H1 (cell line): Measurements from ENCODE around the gene CDYL2. TPM values are rescaled to one million over a fixed set of nuclear protein-coding genes. Genes with fewer than 3 reads are reported as not detected.

Source experiments
- ASH2L ChIP-seq: fragments of 200-600, 300-600 bp; sonication (generic); IDR thresholded peaks from one replicate; pipeline ENCODE4 v1.7.1; 2017; ENCODE audit warnings: low read length
- BCL11A ChIP-seq, 2 experiments: IDR thresholded peaks; one replicate each; pipeline ENCODE4 v1.6.1; 2011; ENCODE audit warnings: low read depth in 2 of 2, low read length in 2 of 2, mild to moderate bottlenecking in 2 of 2
- CBX5 ChIP-seq: fragments of 300-800, 300-1000 bp; sonication (generic); IDR thresholded peaks from 2 replicates; pipeline ENCODE4 v1.7.1; 2016; ENCODE audit warnings: antibody characterized with exemption, low read length, low read depth
- CHD7 ChIP-seq: fragments of 300-600 bp; sonication (generic); IDR thresholded peaks from 2 replicates; pipeline ENCODE4 v1.7.1; 2012; ENCODE audit warnings: low read length, moderate library complexity, mild to moderate bottlenecking, inconsistent platforms; ENCODE audit not compliant: insufficient replicate concordance
- CTBP2 ChIP-seq: IDR thresholded peaks from 2 replicates; pipeline ENCODE4 v1.7.0; 2011; ENCODE audit warnings: borderline replicate concordance, mild to moderate bottlenecking, moderate library complexity, mixed read lengths, low read length; ENCODE audit not compliant: insufficient read depth, insufficient read length
- EZH2 ChIP-seq: fragments of 200-600 bp; sonication (generic); IDR thresholded peaks from 2 replicates; pipeline ENCODE4 v1.7.1; 2012; ENCODE audit warnings: low read depth, mild to moderate bottlenecking, moderate library complexity, low read length, inconsistent platforms; ENCODE audit not compliant: severe bottlenecking
- NRF1 ChIP-seq: IDR thresholded peaks from 2 replicates; pipeline ENCODE4 v1.6.1; 2011; ENCODE audit warnings: mild to moderate bottlenecking, low read depth, low read length, improper control_type of control experiment
- PHF8 ChIP-seq: fragments of 200-600 bp; sonication (generic); conservative IDR thresholded peaks from 2 replicates; pipeline ENCODE4 v1.7.1; 2012; ENCODE audit warnings: low read depth, mild to moderate bottlenecking, inconsistent platforms, low read length, moderate library complexity
- POLR2AphosphoS5 ChIP-seq: IDR thresholded peaks from 2 replicates; pipeline ENCODE4 v1.6.1; 2011; ENCODE audit warnings: low read depth, low read length
- RAD21 ChIP-seq, 2 experiments: IDR thresholded peaks in 1 of 2; conservative IDR thresholded peaks in 1 of 2; 2 replicates each; pipeline ENCODE4 v1.6.1; 2011; ENCODE audit warnings: low read depth in 2 of 2, low read length in 2 of 2, improper control_type of control experiment in 1 of 2, inconsistent platforms in 1 of 2, mild to moderate bottlenecking in 1 of 2, moderate library complexity in 1 of 2
- SIN3A ChIP-seq, 2 experiments: IDR thresholded peaks in 1 of 2; conservative IDR thresholded peaks in 1 of 2; 2 replicates each; pipeline ENCODE4 v1.6.1; 2011 to 2012; ENCODE audit warnings: low read length in 2 of 2, improper control_type of control experiment in 1 of 2, low read depth in 1 of 2, mild to moderate bottlenecking in 1 of 2
- polyA plus RNA-seq, 7 experiments: library from polyadenylated mRNA; depleted of rRNA in 3 of 7; stranded (reverse) in 5 of 7; unstranded in 2 of 7; fragments of >200 nt in 5 of 7; fragments of 200-250 nt in 2 of 7; gene quantifications; 1 replicate in 5 of 7; 2 replicates in 1 of 7; 4 replicates in 1 of 7; pipeline versions ENCODE4 v1.2.1 to v1.2.3, GENCODE V29; 2011 to 2013; ENCODE audit warnings: missing spikeins in 2 of 7, mixed read lengths in 2 of 7
- total RNA-seq: library from RNA; stranded (reverse); fragmentation: NEBNext Ultra II Directional; extraction: Animal tissue kit (Norgen Biotek cat#: 25700); gene quantifications from 2 replicates; pipeline ENCODE4 v1.2.1, GENCODE V29; 2021

The CDYL2 gene
- total and polyA plus RNA-seq, 2 of the 8 experiments (the other 6 are each of a cell fraction or from before 2014, with no cell fraction given): 0.33 to 5.3 TPM

DNA sequence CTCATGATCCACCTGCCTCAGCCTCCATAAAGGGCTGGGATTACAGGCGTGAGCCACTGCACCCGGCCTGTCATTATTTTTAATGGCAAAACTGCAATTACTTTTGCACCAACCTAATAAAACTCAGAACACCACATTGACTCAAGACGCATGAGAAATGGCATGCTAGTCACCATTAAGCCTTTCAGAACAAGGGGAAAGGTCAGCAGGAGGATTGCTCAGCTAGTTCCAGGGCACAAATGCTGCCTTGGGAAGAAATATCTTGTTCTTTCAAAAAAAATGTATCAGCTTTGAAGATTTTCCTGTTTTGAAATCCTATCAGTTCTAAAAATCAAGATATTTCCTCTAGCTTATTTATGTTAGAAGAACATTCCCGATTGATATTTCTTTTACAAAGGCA lies 32.4 kb upstream of the CDYL2 start (continued):
- TF ChIP-seq CHD7 (no peak), PHF8 (no peak), SIN3A (conservative IDR thresholded peaks at IDR 0.05 in 1 of 2, IDR thresholded peaks at IDR 0.05 in 1 of 2; ENCODE audit: low read depth in 1 of 2, low read length in 2 of 2) (no peak), NRF1 (no peak), ASH2L (no peak), BCL11A (IDR thresholded peaks at IDR 0.05; ENCODE audit: low read depth in 2 of 2, low read length in 2 of 2) (no peak), CBX5 (no peak), CTBP2 (no peak), RAD21 (IDR thresholded peaks at IDR 0.05 in 1 of 2, conservative IDR thresholded peaks at IDR 0.05 in 1 of 2; ENCODE audit: low read depth in 2 of 2, low read length in 2 of 2) (no peak), POLR2AphosphoS5 (no peak), EZH2 (no peak)
